H1 (cell line): ENCODE data around the gene NSG2. TPM values are rescaled to one million over a fixed set of nuclear protein-coding genes. Genes with fewer than 3 reads are reported as not detected.

ENCODE experiments used
- CTCF ChIA-PET: fragments of 300-600 bp; sonication (Branson Sonifier 250); formaldehyde crosslinking; loops from one replicate; lab custom pipeline; 2021; ENCODE audit not compliant: partially characterized antibody; lab: Charles Lee
- POLR2A ChIA-PET: fragments of 300-600 bp; sonication (Branson Sonifier 250); formaldehyde crosslinking; loops from one replicate; lab custom pipeline; 2021; ENCODE audit warnings: inconsistent platforms; ENCODE audit not compliant: partially characterized antibody; lab: Charles Lee
- DNase-seq, 2 experiments: peaks; one replicate each; pipeline versions ENCODE4 v3.0.0 to v3.0.0-alpha.2; 2010 to 2022; ENCODE audit warnings: low spot score in 2 of 2, low read depth in 1 of 2, mixed read lengths in 1 of 2
- FAIRE-seq: peaks from 2 replicates; lab custom pipeline; 2011; peaks lifted over from hg19 to GRCh38; lab: Jason Lieb, UNC
- H2AFZ ChIP-seq: 2 replicates; pipeline ENCODE4 v1.8.1; 2012; ENCODE audit warnings: low read length, inconsistent platforms
- H2AK5ac ChIP-seq: 2 replicates; pipeline ENCODE4 v1.6.1; 2013; ENCODE audit warnings: low read depth, low read length
- H2BK120ac ChIP-seq: replicated peaks from 2 replicates; pipeline ENCODE3; 2013; ENCODE audit warnings: low read depth, low read length, inconsistent platforms
- H2BK12ac ChIP-seq: 2 replicates; pipeline ENCODE4 v1.6.1; 2013; ENCODE audit warnings: low read depth, low read length
- H2BK15ac ChIP-seq: 2 replicates; pipeline ENCODE4 v1.6.1; 2013; ENCODE audit warnings: low read length
- H2BK20ac ChIP-seq: 2 replicates; pipeline ENCODE4 v1.6.1; 2013; ENCODE audit warnings: low read length
- H2BK5ac ChIP-seq: 2 replicates; pipeline ENCODE4 v1.6.1; 2013; ENCODE audit warnings: low read depth, low read length
- H3K14ac ChIP-seq: 2 replicates; pipeline ENCODE4 v1.6.1; 2013; ENCODE audit warnings: inconsistent platforms; ENCODE audit not compliant: insufficient read length
- H3K18ac ChIP-seq: 2 replicates; pipeline ENCODE4 v1.6.1; 2013; ENCODE audit warnings: low read length; ENCODE audit errors: extremely low read depth
- H3K23ac ChIP-seq: 2 replicates; pipeline ENCODE4 v1.6.1; 2013; ENCODE audit warnings: inconsistent platforms; ENCODE audit not compliant: insufficient read length
- H3K23me2 ChIP-seq: 2 replicates; pipeline ENCODE4 v1.6.1; 2013; ENCODE audit warnings: low read depth, low read length
- H3K27ac ChIP-seq: 2 replicates; pipeline ENCODE4 v1.6.1; 2011; ENCODE audit warnings: low read depth, low read length, inconsistent platforms
- H3K27me3 ChIP-seq, 4 experiments: replicated peaks in 1 of 4; 1 replicate in 1 of 4; 2 replicates in 3 of 4; pipeline versions ENCODE4 v1.6.1 to v1.8.1; 2011 to 2013; ENCODE audit warnings: low read length in 3 of 4, mild to moderate bottlenecking in 3 of 4, inconsistent platforms in 2 of 4, mixed read lengths in 2 of 4, moderate library complexity in 1 of 4; ENCODE audit not compliant: control insufficient read depth in 3 of 4, insufficient read depth in 3 of 4; ENCODE audit errors: extremely low read depth in 1 of 4
- H3K36me3 ChIP-seq, 4 experiments: 2 replicates each; pipeline versions ENCODE4 v1.6.1 to v1.8.1; 2011 to 2013; ENCODE audit warnings: mild to moderate bottlenecking in 4 of 4, low read length in 3 of 4, moderate library complexity in 2 of 4, control low read depth in 1 of 4, inconsistent platforms in 1 of 4; ENCODE audit not compliant: insufficient read depth in 4 of 4, control insufficient read depth in 2 of 4
- H3K4ac ChIP-seq: replicated peaks from 2 replicates; pipeline ENCODE3; 2013; ENCODE audit warnings: low read length, low read depth, mixed read lengths, inconsistent platforms; ENCODE audit not compliant: insufficient read length
- H3K4me1 ChIP-seq, 4 experiments: replicated peaks in 1 of 4; 1 replicate in 1 of 4; 2 replicates in 3 of 4; pipeline versions ENCODE4 v1.6.1 to v1.8.1; 2011 to 2013; ENCODE audit warnings: low read length in 3 of 4, inconsistent platforms in 2 of 4, mixed read lengths in 1 of 4; ENCODE audit not compliant: insufficient read depth in 4 of 4, control insufficient read depth in 3 of 4
- H3K4me2 ChIP-seq, 2 experiments: 2 replicates each; pipeline versions ENCODE4 v1.6.1 to v1.8.1; 2011 to 2013; ENCODE audit warnings: low read depth in 2 of 2, low read length in 2 of 2, control low read depth in 1 of 2, inconsistent platforms in 1 of 2, mild to moderate bottlenecking in 1 of 2; ENCODE audit not compliant: insufficient read depth in 1 of 2
- H3K4me3 ChIP-seq, 4 experiments: fragments of 200-600, 300-600 bp in 1 of 4; sonication (generic), shearing (Covaris generic), sonication (Bioruptor Twin) in 1 of 4; 2 replicates each; pipeline versions ENCODE4 v1.5.1 to v1.8.1; 2011 to 2016; ENCODE audit warnings: low read length in 4 of 4, low read depth in 3 of 4, control low read depth in 2 of 4, inconsistent platforms in 2 of 4, mild to moderate bottlenecking in 2 of 4, mixed read lengths in 1 of 4, moderate library complexity in 1 of 4; ENCODE audit not compliant: insufficient read depth in 2 of 4; ENCODE audit errors: extremely low read depth in 1 of 4
- H3K56ac ChIP-seq: replicated peaks from 2 replicates; pipeline ENCODE3; 2013; ENCODE audit warnings: low read depth, mild to moderate bottlenecking, mixed read lengths, low read length, inconsistent platforms; ENCODE audit not compliant: insufficient read length
- H3K79me1 ChIP-seq: 2 replicates; pipeline ENCODE4 v1.6.1; 2013; ENCODE audit warnings: low read depth, low read length, control low read depth
- H3K79me2 ChIP-seq, 2 experiments: 2 replicates each; pipeline versions ENCODE4 v1.6.1 to v1.8.1; 2012 to 2013; ENCODE audit warnings: low read length in 2 of 2, mild to moderate bottlenecking in 2 of 2, inconsistent platforms in 1 of 2; ENCODE audit not compliant: insufficient read depth in 2 of 2, control insufficient read depth in 1 of 2
- H3K9ac ChIP-seq, 4 experiments: replicated peaks in 1 of 4; 1 replicate in 1 of 4; 2 replicates in 3 of 4; pipeline versions ENCODE4 v1.6.1 to v1.8.1; 2011 to 2013; ENCODE audit warnings: low read depth in 3 of 4, low read length in 3 of 4, control low read depth in 2 of 4, mild to moderate bottlenecking in 2 of 4, moderate library complexity in 2 of 4, inconsistent platforms in 1 of 4; ENCODE audit errors: extremely low read depth in 1 of 4
- H3K9me3 ChIP-seq, 2 experiments: 2 replicates each; pipeline versions ENCODE4 v1.6.1 to v1.8.1; 2012 to 2013; ENCODE audit warnings: mild to moderate bottlenecking in 2 of 2, moderate library complexity in 2 of 2, control low read depth in 1 of 2, inconsistent platforms in 1 of 2, low read depth in 1 of 2, low read length in 1 of 2, mixed read lengths in 1 of 2; ENCODE audit not compliant: insufficient read depth in 2 of 2
- H4K20me1 ChIP-seq, 2 experiments: replicated peaks in 1 of 2; 2 replicates each; pipeline versions ENCODE3 to v1.8.1; 2011 to 2013; ENCODE audit warnings: inconsistent platforms in 2 of 2, low read length in 2 of 2, mild to moderate bottlenecking in 1 of 2; ENCODE audit not compliant: insufficient read depth in 2 of 2, control insufficient read depth in 1 of 2
- H4K5ac ChIP-seq: 2 replicates; pipeline ENCODE4 v1.6.1; 2013; ENCODE audit warnings: low read length, low read depth, mixed read lengths, inconsistent platforms; ENCODE audit not compliant: insufficient read length
- H4K8ac ChIP-seq: 2 replicates; pipeline ENCODE4 v1.8.0; 2013; ENCODE audit warnings: mild to moderate bottlenecking, moderate library complexity, low read length, inconsistent platforms; ENCODE audit not compliant: insufficient read depth; ENCODE audit errors: extremely low read depth
- H4K91ac ChIP-seq: replicated peaks from 2 replicates; pipeline ENCODE3; 2013; ENCODE audit warnings: low read length, mixed read lengths, inconsistent platforms; ENCODE audit not compliant: insufficient read length
- ATF2 ChIP-seq: IDR thresholded peaks from 2 replicates; pipeline ENCODE4 v1.6.1; 2012; ENCODE audit warnings: low read length, inconsistent platforms
- BCL11A ChIP-seq, 2 experiments: IDR thresholded peaks; one replicate each; pipeline ENCODE4 v1.6.1; 2011; ENCODE audit warnings: low read depth in 2 of 2, low read length in 2 of 2, mild to moderate bottlenecking in 2 of 2
- BRCA1 ChIP-seq: IDR thresholded peaks from 2 replicates; pipeline ENCODE4 v1.6.1; 2012; ENCODE audit warnings: low read depth, low read length, improper control_type of control experiment
- CHD2 ChIP-seq: IDR thresholded peaks from 2 replicates; pipeline ENCODE4 v1.6.1; 2012; ENCODE audit warnings: low read length, improper control_type of control experiment
- E2F6 ChIP-seq: IDR thresholded peaks from 2 replicates; pipeline ENCODE4 v1.6.1; 2012; ENCODE audit warnings: inconsistent platforms
- EGR1 ChIP-seq: IDR thresholded peaks from 2 replicates; pipeline ENCODE4 v1.6.1; 2011; ENCODE audit warnings: low read depth, low read length, borderline replicate concordance
- POLR2A ChIP-seq, 2 experiments: IDR thresholded peaks; 1 replicate in 1 of 2; 2 replicates in 1 of 2; pipeline ENCODE4 v1.6.1; 2011; ENCODE audit warnings: low read depth in 2 of 2, low read length in 2 of 2, mild to moderate bottlenecking in 2 of 2; ENCODE audit errors: control extremely low read depth in 1 of 2
- SAP30 ChIP-seq: fragments of 300-600 bp; sonication (generic); IDR thresholded peaks from 2 replicates; pipeline ENCODE4 v1.7.1; 2012; ENCODE audit warnings: low read length, moderate library complexity, mild to moderate bottlenecking, inconsistent platforms; ENCODE audit not compliant: insufficient read depth, insufficient replicate concordance
- SIRT6 ChIP-seq: IDR thresholded peaks from one replicate; pipeline ENCODE4 v1.7.1; 2012; ENCODE audit warnings: low read length, inconsistent platforms
- SIX5 ChIP-seq: IDR thresholded peaks from 2 replicates; pipeline ENCODE4 v1.6.1; 2011; ENCODE audit warnings: mild to moderate bottlenecking, low read depth, low read length
- TCF12 ChIP-seq: IDR thresholded peaks from 2 replicates; pipeline ENCODE4 v1.6.1; 2011; ENCODE audit warnings: low read depth, mild to moderate bottlenecking, low read length
- USF2 ChIP-seq: IDR thresholded peaks from 2 replicates; pipeline ENCODE4 v1.6.1; 2011; ENCODE audit warnings: low read length, improper control_type of control experiment
- WGBS, 2 experiments: shearing (Covaris generic) in 1 of 2; methylation state at CpG; one replicate each; pipeline versions ENCODE4 v1.1.6 to v1.1.7; 2013 to 2015; ENCODE audit warnings: low lambda C conversion rate in 2 of 2, mixed read lengths in 2 of 2, inconsistent platforms in 1 of 2, low coverage in 1 of 2, missing lambda C conversion rate in 1 of 2; ENCODE audit not compliant: insufficient replicate concordance in 2 of 2, insufficient coverage in 1 of 2, insufficient read length in 1 of 2; ENCODE audit errors: extremely low coverage in 1 of 2, missing lambda C conversion rate in 1 of 2; 5-methylcytosine and 5-hydroxymethylcytosine counted together
- polyA plus RNA-seq, 7 experiments: library from polyadenylated mRNA; depleted of rRNA in 3 of 7; stranded (reverse) in 5 of 7; unstranded in 2 of 7; fragments of >200 nt in 5 of 7; fragments of 200-250 nt in 2 of 7; gene quantifications; 1 replicate in 5 of 7; 2 replicates in 1 of 7; 4 replicates in 1 of 7; pipeline versions ENCODE4 v1.2.1 to v1.2.3, GENCODE V29; 2011 to 2013; ENCODE audit warnings: missing spikeins in 2 of 7, mixed read lengths in 2 of 7
- total RNA-seq: library from RNA; stranded (reverse); fragmentation: NEBNext Ultra II Directional; extraction: Animal tissue kit (Norgen Biotek cat#: 25700); gene quantifications from 2 replicates; pipeline ENCODE4 v1.2.1, GENCODE V29; 2021

The NSG2 gene
- total and polyA plus RNA-seq, 2 of the 8 experiments (the other 6 are each of a cell fraction or from before 2014, with no cell fraction given), result 0.56 to 0.78 TPM

- no peaks in the 10 kb centered on the region for H3K79me2 ChIP-seq
- H2BK20ac ChIP-seq, result no peak overlapping the region
- no peak overlapping the region for H2AK5ac ChIP-seq
- no peak overlapping the region for H3K18ac ChIP-seq
- H3K23me2 ChIP-seq, result peaks cover 5% of the 10 kb centered on the region; the same call in 1 of the 2 replicates
- 95% methylated on average over 8 of the region's 8 CpGs; no CpG with 5 or more reads in 1 of the 2 experiments for WGBS, 2 experiments
- H3K9me3 ChIP-seq, result no peaks in the 10 kb centered on the region
- no peak overlapping the region for H3K4me2 ChIP-seq
- no peaks in the 10 kb centered on the region for H3K79me1 ChIP-seq
- H3K27ac ChIP-seq, result no peak overlapping the region
- H3K36me3 ChIP-seq, result no peaks in the 10 kb centered on the region
- DNase-seq, result no peak
- no peak overlapping the region for H4K5ac ChIP-seq
- H4K91ac ChIP-seq, result no peak overlapping the region
- CTCF ChIA-PET, result interaction anchor here (0.9 to 1.7 kb wide), 6 partner anchors 12 to 246 kb away, joined by 3 to 5 read pairs (median 3); no protein-coding TSS in a partner anchor
- H3K4ac ChIP-seq, result no peak overlapping the region
- H3K14ac ChIP-seq, result no peak overlapping the region
- H3K9ac ChIP-seq, result no peak overlapping the region
- no peak overlapping the region for H2BK15ac ChIP-seq
- FAIRE-seq, result no peak
- H2BK12ac ChIP-seq, result no peak overlapping the region
- no peaks in the 10 kb centered on the region for H3K27me3 ChIP-seq
- POLR2A ChIA-PET, result no interaction called here
- H3K4me3 ChIP-seq, result no peak overlapping the region
- H3K23ac ChIP-seq, result no peak overlapping the region
- no peak overlapping the region for H3K56ac ChIP-seq
- H3K4me1 ChIP-seq, result no peaks in the 10 kb centered on the region
- H4K20me1 ChIP-seq, result no peaks in the 10 kb centered on the region
- H2BK120ac ChIP-seq, result no peak overlapping the region
- no peak overlapping the region for H2BK5ac ChIP-seq
- H4K8ac ChIP-seq, result no peak overlapping the region
- H2AFZ ChIP-seq, result no peak overlapping the region
- no peak for TF ChIP-seq SIX5
- no peak for TF ChIP-seq BRCA1
- TF ChIP-seq POLR2A (IDR thresholded peaks at IDR 0.05; ENCODE audit: control extremely low read depth in 1 of 2, low read depth in 2 of 2, low read length in 2 of 2), result no peak
- TF ChIP-seq BCL11A (IDR thresholded peaks at IDR 0.05; ENCODE audit: low read depth in 2 of 2, low read length in 2 of 2), result no peak
- TF ChIP-seq TCF12, result no peak
- no peak for TF ChIP-seq ATF2
- no peak for TF ChIP-seq EGR1
- no peak for TF ChIP-seq SAP30
- no peak for TF ChIP-seq E2F6
- no peak for TF ChIP-seq CHD2
- TF ChIP-seq USF2, result no peak
- TF ChIP-seq SIRT6, result no peak
These were observed 26.0 kb downstream of the NSG2 start for GRCh38 chr5:174071484-174071883.
